Calu3 (cell line): ENCODE results near the gene CAMK1D. TPM values are rescaled to one million over a fixed set of nuclear protein-coding genes. Genes with fewer than 3 reads are reported as not detected.

ENCODE experiments used
- BruUV-seq: library from RNA; stranded (reverse); fragments of 400-500 nt; replicated peaks from 2 replicates; lab custom pipeline; 2021; lab: Mats Ljungman, UMichigan
- CTCF ChIA-PET: fragments of 300-600 bp; sonication (Branson Sonifier 250); formaldehyde crosslinking; loops from one replicate; lab custom pipeline; 2022; ENCODE audit warnings: antibody characterized with exemption; lab: Charles Lee
- DNase-seq: peaks from one replicate; pipeline ENCODE4 v3.0.0; 2022
- H3K27ac Mint-ChIP-seq: one replicate; pipeline ENCODE4 v1.8.0; 2022; ENCODE audit warnings: mixed read lengths; ENCODE audit not compliant: unreplicated experiment
- H3K27me3 Mint-ChIP-seq: one replicate; pipeline ENCODE4 v1.8.0; 2022; ENCODE audit warnings: mixed read lengths; ENCODE audit not compliant: unreplicated experiment
- H3K36me3 Mint-ChIP-seq: one replicate; pipeline ENCODE4 v1.8.0; 2022; ENCODE audit warnings: mild to moderate bottlenecking, moderate library complexity, mixed read lengths; ENCODE audit not compliant: insufficient read depth, unreplicated experiment
- H3K4me1 Mint-ChIP-seq: one replicate; pipeline ENCODE4 v1.8.0; 2022; ENCODE audit warnings: mild to moderate bottlenecking, low read depth, mixed read lengths; ENCODE audit not compliant: unreplicated experiment
- H3K4me3 Mint-ChIP-seq: one replicate; pipeline ENCODE4 v1.8.0; 2022; ENCODE audit warnings: mild to moderate bottlenecking, low read depth, moderate library complexity, mixed read lengths; ENCODE audit not compliant: unreplicated experiment
- H3K9me3 Mint-ChIP-seq: one replicate; pipeline ENCODE4 v1.8.0; 2022; ENCODE audit warnings: low read depth, mixed read lengths; ENCODE audit not compliant: unreplicated experiment
- CTCF ChIP-seq: fragments of 200-600 bp; IDR thresholded peaks from one replicate; pipeline ENCODE4 v1.8.0; 2022; ENCODE audit warnings: antibody characterized with exemption; ENCODE audit not compliant: unreplicated experiment
- intact Hi-C: fragments of 100-400 bp; cut with micrococcal nuclease; formaldehyde crosslinking; loops from one replicate; pipeline ENCODE4 v1.10.0; 2022; ENCODE audit not compliant: unreplicated experiment
- total RNA-seq: library from RNA; stranded (reverse); gene quantifications from 2 replicates; pipeline ENCODE4 v1.2.3, GENCODE V29; 2022

CAMK1D gene
- total RNA-seq, 1 experiment from 2014 or later: 2.6 TPM

- intact Hi-C loops: no loop called here
- no peak for TF ChIP-seq CTCF
- CTCF ChIA-PET: no interaction called here
- no TSS peak for BruUV-seq
- Mint-ChIP-seq H3K4me3 (no peak overlapping the region), H3K27me3 (peaks cover 24% of the 10 kb centered on the region), H3K36me3 (no peaks in the 10 kb centered on the region), H3K9me3 (no peaks in the 10 kb centered on the region), H3K27ac (no peak overlapping the region), H3K4me1 (peaks cover 10% of the 10 kb centered on the region)
- DNase-seq: no peak
These were observed 95.8 kb downstream of the CAMK1D start for GRCh38 chr10:12444981-12445700.

GRCh38 chr10:12445701-12446334 lies 96.5 kb downstream of the CAMK1D start:
- no TSS peak for BruUV-seq
- Mint-ChIP-seq H3K4me3 (no peak overlapping the region), H3K36me3 (no peaks in the 10 kb centered on the region), H3K4me1 (peaks cover 10% of the 10 kb centered on the region), H3K27me3 (peaks cover 24% of the 10 kb centered on the region), H3K27ac (no peak overlapping the region), H3K9me3 (no peaks in the 10 kb centered on the region)
- intact Hi-C loops: no loop called here
- CTCF ChIA-PET: no interaction called here
- no peak for TF ChIP-seq CTCF
- no peak for DNase-seq

GRCh38 chr10:12448340-12448728 lies 99.0 kb downstream of the CAMK1D start:
- TF ChIP-seq CTCF: no peak
- peaks cover 12% of the 10 kb centered on the region for H3K27me3 Mint-ChIP-seq
- H3K27ac Mint-ChIP-seq: peak overlapping the region; percentile 86
- CTCF ChIA-PET: no interaction called here
- no peaks in the 10 kb centered on the region for H3K36me3 Mint-ChIP-seq
- intact Hi-C loops: no loop called here
- H3K4me3 Mint-ChIP-seq: no peak overlapping the region
- H3K4me1 Mint-ChIP-seq: peaks cover 10% of the 10 kb centered on the region
- DNase-seq: no peak
- BruUV-seq: TSS peak; percentile 96
- H3K9me3 Mint-ChIP-seq: no peaks in the 10 kb centered on the region

GRCh38 chr10:12448729-12449391 lies 99.5 kb downstream of the CAMK1D start:
- H3K27ac Mint-ChIP-seq: peak overlapping the region; percentile 86
- intact Hi-C loops: no loop called here
- peak; percentile 58 for DNase-seq
- no peak overlapping the region for H3K4me3 Mint-ChIP-seq
- no peaks in the 10 kb centered on the region for H3K9me3 Mint-ChIP-seq
- peaks cover 7% of the 10 kb centered on the region for H3K27me3 Mint-ChIP-seq
- CTCF ChIA-PET: no interaction called here
- BruUV-seq: no TSS peak
- peaks cover 10% of the 10 kb centered on the region for H3K4me1 Mint-ChIP-seq
- no peak for TF ChIP-seq CTCF
- no peaks in the 10 kb centered on the region for H3K36me3 Mint-ChIP-seq
